Gastroesophageal sphincter (tissue), 3 donors: ENCODE data around the gene LIMA1.

Source experiments
- CTCF ChIP-seq, 4 experiments: fragments of 200-600 bp in 2 of 4; fragments of 450-650 bp in 2 of 4; sonication (generic) in 1 of 4; IDR thresholded peaks; one replicate each; pipeline ENCODE4 v1.5.1; 2017 to 2019; ENCODE audit warnings: antibody characterized with exemption in 4 of 4, mild to moderate bottlenecking in 2 of 4, moderate library complexity in 2 of 4
- POLR2A ChIP-seq, 2 donors: fragments of 450-650 bp; IDR thresholded peaks; one replicate each; pipeline ENCODE4 v1.6.1; 2017; ENCODE audit warnings: antibody characterized with exemption in 2 of 2, mild to moderate bottlenecking in 2 of 2, moderate library complexity in 1 of 2

GRCh38 chr12:50200552-50201273 lies 82.6 kb downstream of the LIMA1 start:
- TF ChIP-seq POLR2A (IDR thresholded peaks at IDR 0.05) (no peak), CTCF (IDR thresholded peaks at IDR 0.05) (no peak)
